ENCODE measurements around the gene NLN. TPM values are rescaled to one million over a fixed set of nuclear protein-coding genes. Genes with fewer than 3 reads are reported as not detected.
"Not testable (repeated sequence)": the region's sequence is repeated elsewhere in the genome, so short reads cannot be mapped to it uniquely, and the experiment has no call there.

The NLN gene
- total RNA-seq, 1 donor from 2014 or later: 47.2 TPM

GRCh38 chr5:65722575-65723403 lies 784 bp downstream of the NLN start:
- H3K4me3 Mint-ChIP-seq: peak overlapping the region; percentile 95
- H3K9me3 Mint-ChIP-seq: no peaks in the 10 kb centered on the region
- DNase-seq (ENCODE audit: extremely low spot score, unreplicated experiment): no peak
- peaks cover 14% of the 10 kb centered on the region for H3K4me1 Mint-ChIP-seq (ENCODE audit: unreplicated experiment)
- H3K27ac Mint-ChIP-seq: peak overlapping the region; percentile 91
- no peaks in the 10 kb centered on the region for H3K27me3 Mint-ChIP-seq
- TF ChIP-seq CTCF (conservative IDR thresholded peaks at IDR 0.05): no peak
- H3K36me3 Mint-ChIP-seq: peaks cover 6% of the 10 kb centered on the region

GRCh38 chr5:65727491-65728156 lies 5.6 kb downstream of the NLN start:
- peaks cover 10% of the 10 kb centered on the region for H3K4me1 Mint-ChIP-seq (ENCODE audit: unreplicated experiment)
- no peak for DNase-seq (ENCODE audit: extremely low spot score, unreplicated experiment)
- H3K4me3 Mint-ChIP-seq: no peak overlapping the region
- TF ChIP-seq CTCF (conservative IDR thresholded peaks at IDR 0.05): no peak
- H3K9me3 Mint-ChIP-seq: no peaks in the 10 kb centered on the region
- H3K27ac Mint-ChIP-seq: no peak overlapping the region
- no peaks in the 10 kb centered on the region for H3K27me3 Mint-ChIP-seq
- H3K36me3 Mint-ChIP-seq: peaks cover 18% of the 10 kb centered on the region

- DNase-seq (ENCODE audit: extremely low spot score, unreplicated experiment): no peak
- peaks cover 8% of the 10 kb centered on the region for H3K4me1 Mint-ChIP-seq (ENCODE audit: unreplicated experiment)
- no peak for TF ChIP-seq CTCF (conservative IDR thresholded peaks at IDR 0.05)
- H3K27me3 Mint-ChIP-seq: no peaks in the 10 kb centered on the region
- H3K9me3 Mint-ChIP-seq: no peaks in the 10 kb centered on the region
- H3K4me3 Mint-ChIP-seq: no peak overlapping the region
- H3K27ac Mint-ChIP-seq: no peak overlapping the region
- H3K36me3 Mint-ChIP-seq: peaks cover 18% of the 10 kb centered on the region
These were observed 6.2 kb downstream of the NLN start for GRCh38 chr5:65728218-65728617.

- Mint-ChIP-seq H3K27ac (no peak overlapping the region), H3K27me3 (no peaks in the 10 kb centered on the region), H3K9me3 (no peaks in the 10 kb centered on the region), H3K36me3 (peaks cover 16% of the 10 kb centered on the region), H3K4me1 (ENCODE audit: unreplicated experiment) (no peaks in the 10 kb centered on the region), H3K4me3 (no peak overlapping the region)
- DNase-seq (ENCODE audit: extremely low spot score, unreplicated experiment): no peak
- TF ChIP-seq CTCF (conservative IDR thresholded peaks at IDR 0.05): no peak
These were observed 8.9 kb downstream of the NLN start for GRCh38 chr5:65730910-65731309.

GRCh38 chr5:65732046-65732445 lies 10.0 kb downstream of the NLN start:
- not testable (repeated sequence) for DNase-seq (ENCODE audit: extremely low spot score, unreplicated experiment); H3K27me3 Mint-ChIP-seq; H3K4me1 Mint-ChIP-seq (ENCODE audit: unreplicated experiment); H3K4me3 Mint-ChIP-seq; H3K9me3 Mint-ChIP-seq; H3K27ac Mint-ChIP-seq
- H3K36me3 Mint-ChIP-seq: peaks cover 16% of the 10 kb centered on the region

GRCh38 chr5:65734196-65734775 lies 12.3 kb downstream of the NLN start:
- H3K4me3 Mint-ChIP-seq; H3K27me3 Mint-ChIP-seq; H3K9me3 Mint-ChIP-seq; H3K4me1 Mint-ChIP-seq (ENCODE audit: unreplicated experiment); H3K27ac Mint-ChIP-seq; DNase-seq (ENCODE audit: extremely low spot score, unreplicated experiment): not testable (repeated sequence)
- H3K36me3 Mint-ChIP-seq: peaks cover 16% of the 10 kb centered on the region

Measured in type B pancreatic cell (in vitro differentiated cells).